Astrocyte (in vitro differentiated cells and primary cell): ENCODE data around the gene SMAP1. TPM values are rescaled to one million over a fixed set of nuclear protein-coding genes. Genes with fewer than 3 reads are reported as not detected.
A peak's percentile ranks its signal among the peaks of the same experiment; 100 is the strongest.

ENCODE experiments used
- DNase-seq: peaks from one replicate; pipeline ENCODE4 v3.0.0-alpha.2; 2010; ENCODE audit warnings: low read depth
- FAIRE-seq: peaks from 2 replicates; lab custom pipeline; 2011; peaks lifted over from hg19 to GRCh38; lab: Jason Lieb, UNC
- H2AFZ ChIP-seq: 2 replicates; pipeline ENCODE4 v1.6.0; 2012; ENCODE audit warnings: low read depth, low read length, inconsistent platforms
- H3K27ac ChIP-seq: 2 replicates; pipeline ENCODE4 v1.5.1; 2011; ENCODE audit warnings: low read depth, low read length, inconsistent platforms
- H3K27me3 ChIP-seq: 2 replicates; pipeline ENCODE4 v1.6.0; 2011; ENCODE audit warnings: low read length, inconsistent platforms; ENCODE audit not compliant: insufficient read depth
- H3K36me3 ChIP-seq: 2 replicates; pipeline ENCODE4 v1.5.1; 2011; ENCODE audit warnings: low read length, inconsistent platforms; ENCODE audit not compliant: insufficient read depth
- H3K4me1 ChIP-seq: 2 replicates; pipeline ENCODE4 v1.5.1; 2011; ENCODE audit warnings: low read length, inconsistent platforms; ENCODE audit not compliant: insufficient read depth
- H3K4me2 ChIP-seq: 2 replicates; pipeline ENCODE4 v1.6.0; 2012; ENCODE audit warnings: low read length, inconsistent platforms
- H3K4me3 ChIP-seq: 2 replicates; pipeline ENCODE4 v1.5.1; 2011; ENCODE audit warnings: low read depth, mild to moderate bottlenecking, low read length, inconsistent platforms; ENCODE audit not compliant: insufficient read depth
- H3K79me2 ChIP-seq: 2 replicates; pipeline ENCODE4 v1.6.0; 2012; ENCODE audit warnings: mild to moderate bottlenecking, low read length, inconsistent platforms; ENCODE audit not compliant: insufficient read depth
- H3K9ac ChIP-seq: 2 replicates; pipeline ENCODE4 v1.6.0; 2012; ENCODE audit warnings: mild to moderate bottlenecking, low read length, inconsistent platforms
- H3K9me3 ChIP-seq: 2 replicates; pipeline ENCODE4 v1.5.1; 2012; ENCODE audit warnings: low read depth, mild to moderate bottlenecking, low read length, inconsistent platforms; ENCODE audit not compliant: insufficient read depth
- H4K20me1 ChIP-seq: 2 replicates; pipeline ENCODE4 v1.6.0; 2012; ENCODE audit warnings: low read length, inconsistent platforms; ENCODE audit not compliant: insufficient read depth
- H3K27ac Mint-ChIP-seq: one replicate; pipeline ENCODE4 v1.8.0; 2021; ENCODE audit warnings: mild to moderate bottlenecking, mixed read lengths; ENCODE audit not compliant: unreplicated experiment
- H3K27me3 Mint-ChIP-seq: one replicate; pipeline ENCODE4 v1.8.0; 2021; ENCODE audit warnings: low read depth, mixed read lengths; ENCODE audit not compliant: unreplicated experiment
- H3K36me3 Mint-ChIP-seq: one replicate; pipeline ENCODE4 v1.8.0; 2021; ENCODE audit warnings: low read depth, mixed read lengths; ENCODE audit not compliant: unreplicated experiment
- H3K4me1 Mint-ChIP-seq: one replicate; pipeline ENCODE4 v1.8.0; 2021; ENCODE audit warnings: low read depth, mixed read lengths; ENCODE audit not compliant: unreplicated experiment
- H3K4me3 Mint-ChIP-seq: one replicate; pipeline ENCODE4 v1.8.0; 2021; ENCODE audit warnings: mild to moderate bottlenecking, moderate library complexity, mixed read lengths; ENCODE audit not compliant: unreplicated experiment
- H3K9me3 Mint-ChIP-seq: one replicate; pipeline ENCODE4 v1.8.0; 2021; ENCODE audit warnings: mild to moderate bottlenecking, mixed read lengths; ENCODE audit not compliant: unreplicated experiment
- EZH2 ChIP-seq: IDR thresholded peaks from 2 replicates; pipeline ENCODE4 v1.6.1; 2012; ENCODE audit warnings: mild to moderate bottlenecking, low read length, inconsistent platforms; ENCODE audit not compliant: insufficient read depth
- total RNA-seq: library from RNA; stranded (reverse); gene quantifications from 2 replicates; pipeline ENCODE4 v1.2.1, GENCODE V29; 2021
- TF ChIP-seq, protein P1 (sequence below): IDR thresholded peaks from 2 replicates; pipeline ENCODE4 v1.5.1; 2011; ENCODE audit warnings: low read depth, mild to moderate bottlenecking, inconsistent platforms, low read length, moderate library complexity; ENCODE audit not compliant: insufficient read depth

SMAP1 gene
- total RNA-seq, 1 donor from 2014 or later: 27.3 TPM

DNA sequence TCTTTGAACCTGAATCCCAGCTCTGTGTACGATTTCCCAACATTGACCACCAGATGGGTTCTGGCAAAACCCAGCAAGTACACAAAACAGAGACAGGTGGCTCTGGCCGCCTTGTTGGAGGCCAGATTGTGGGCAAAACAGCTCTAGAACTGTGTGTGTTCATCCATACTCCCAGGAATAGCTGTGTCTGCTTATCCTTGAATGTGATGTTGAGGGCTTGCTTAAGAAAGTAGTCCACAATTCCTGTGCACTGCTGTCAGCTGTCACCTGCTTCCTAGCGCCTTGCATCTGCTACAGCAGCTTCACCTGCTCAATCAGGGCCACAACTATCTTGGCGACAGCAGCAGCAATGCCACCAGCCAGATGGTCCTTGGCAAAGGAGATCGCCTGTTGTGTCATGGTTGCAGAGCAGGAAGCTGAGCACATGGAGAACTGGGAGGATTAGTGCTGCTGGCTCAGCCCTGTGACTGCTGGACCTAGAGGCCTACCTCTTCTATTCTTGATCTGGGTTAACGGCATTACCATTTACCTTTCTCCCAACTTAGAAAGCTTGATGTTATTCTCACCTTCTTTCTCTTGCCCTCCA is 3.7 kb upstream of the SMAP1 start:
- Mint-ChIP-seq H3K27me3 (peaks cover 5% of the 10 kb centered on the region), H3K4me3 (no peak overlapping the region), H3K36me3 (no peaks in the 10 kb centered on the region), H3K4me1 (peaks cover 6% of the 10 kb centered on the region), H3K9me3 (peaks cover 1% of the 10 kb centered on the region), H3K27ac (no peak overlapping the region)
- Histone ChIP-seq H3K9ac (no peak overlapping the region), H3K9me3 (no peaks in the 10 kb centered on the region), H3K79me2 (peaks cover 9% of the 10 kb centered on the region), H3K27ac (no peak overlapping the region), H4K20me1 (no peaks in the 10 kb centered on the region), H2AFZ (no peak overlapping the region), H3K4me2 (no peak overlapping the region), H3K36me3 (no peaks in the 10 kb centered on the region), H3K4me3 (no peak overlapping the region), H3K27me3 (peaks cover 6% of the 10 kb centered on the region), H3K4me1 (peaks cover 3% of the 10 kb centered on the region)
- FAIRE-seq (no peak), DNase-seq (no peak)
- no peak for TF ChIP-seq EZH2
- TF ChIP-seq, protein P1, sequence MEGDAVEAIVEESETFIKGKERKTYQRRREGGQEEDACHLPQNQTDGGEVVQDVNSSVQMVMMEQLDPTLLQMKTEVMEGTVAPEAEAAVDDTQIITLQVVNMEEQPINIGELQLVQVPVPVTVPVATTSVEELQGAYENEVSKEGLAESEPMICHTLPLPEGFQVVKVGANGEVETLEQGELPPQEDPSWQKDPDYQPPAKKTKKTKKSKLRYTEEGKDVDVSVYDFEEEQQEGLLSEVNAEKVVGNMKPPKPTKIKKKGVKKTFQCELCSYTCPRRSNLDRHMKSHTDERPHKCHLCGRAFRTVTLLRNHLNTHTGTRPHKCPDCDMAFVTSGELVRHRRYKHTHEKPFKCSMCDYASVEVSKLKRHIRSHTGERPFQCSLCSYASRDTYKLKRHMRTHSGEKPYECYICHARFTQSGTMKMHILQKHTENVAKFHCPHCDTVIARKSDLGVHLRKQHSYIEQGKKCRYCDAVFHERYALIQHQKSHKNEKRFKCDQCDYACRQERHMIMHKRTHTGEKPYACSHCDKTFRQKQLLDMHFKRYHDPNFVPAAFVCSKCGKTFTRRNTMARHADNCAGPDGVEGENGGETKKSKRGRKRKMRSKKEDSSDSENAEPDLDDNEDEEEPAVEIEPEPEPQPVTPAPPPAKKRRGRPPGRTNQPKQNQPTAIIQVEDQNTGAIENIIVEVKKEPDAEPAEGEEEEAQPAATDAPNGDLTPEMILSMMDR: no peak

DNA sequence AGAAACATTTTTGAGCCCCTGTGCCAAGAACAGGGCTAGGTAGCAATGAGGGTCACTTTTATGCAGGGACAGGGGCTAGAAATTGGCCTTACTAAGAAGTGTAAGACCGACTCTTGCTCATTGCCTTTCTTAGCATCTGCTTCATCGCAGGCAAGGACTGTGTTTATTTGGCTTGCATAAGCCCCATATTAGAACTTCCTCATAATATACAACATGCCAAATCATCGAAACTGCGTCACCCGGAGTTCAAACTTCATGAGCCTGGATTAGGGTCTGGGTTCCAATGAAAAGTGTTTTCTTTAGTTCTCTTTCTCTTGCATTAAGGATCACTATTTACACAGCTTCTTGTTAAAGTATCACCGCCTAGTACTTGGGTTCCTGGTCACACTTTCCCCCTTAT is 977 bp upstream of the SMAP1 start:
- peak overlapping the region; percentile 77 for H3K27ac Mint-ChIP-seq
- H3K4me1 Mint-ChIP-seq: peaks cover 15% of the 10 kb centered on the region
- Histone ChIP-seq H3K79me2 (peaks cover 30% of the 10 kb centered on the region), H4K20me1 (peaks cover 19% of the 10 kb centered on the region), H3K4me2 (no peak overlapping the region), H3K27me3 (peaks cover 3% of the 10 kb centered on the region), H3K36me3 (no peaks in the 10 kb centered on the region), H3K4me1 (peaks cover 3% of the 10 kb centered on the region), H3K27ac (no peak overlapping the region), H3K9me3 (no peaks in the 10 kb centered on the region), H2AFZ (peak overlapping the region; percentile 98), H3K9ac (no peak overlapping the region), H3K4me3 (no peak overlapping the region)
- peak overlapping the region; percentile 83 for H3K4me3 Mint-ChIP-seq
- DNase-seq: no peak
- FAIRE-seq: no peak
- no peak for TF ChIP-seq EZH2
- no peaks in the 10 kb centered on the region for H3K36me3 Mint-ChIP-seq
- peaks cover 4% of the 10 kb centered on the region for H3K27me3 Mint-ChIP-seq
- peaks cover 1% of the 10 kb centered on the region for H3K9me3 Mint-ChIP-seq

- Histone ChIP-seq H3K9me3 (no peaks in the 10 kb centered on the region), H2AFZ (peak overlapping the region; percentile 98), H3K36me3 (no peaks in the 10 kb centered on the region), H3K4me2 (peak overlapping the region; percentile 90), H3K4me3 (peak overlapping the region; percentile 85), H4K20me1 (peaks cover 25% of the 10 kb centered on the region), H3K27me3 (peaks cover 3% of the 10 kb centered on the region), H3K79me2 (peaks cover 36% of the 10 kb centered on the region), H3K27ac (peak overlapping the region; percentile 36), H3K4me1 (peaks cover 3% of the 10 kb centered on the region), H3K9ac (peak overlapping the region; percentile 87)
- Mint-ChIP-seq H3K4me3 (peak overlapping the region; percentile 83), H3K4me1 (peaks cover 15% of the 10 kb centered on the region), H3K9me3 (no peaks in the 10 kb centered on the region), H3K36me3 (no peaks in the 10 kb centered on the region), H3K27me3 (no peaks in the 10 kb centered on the region), H3K27ac (peak overlapping the region; percentile 77)
- DNase-seq: no peak
- FAIRE-seq: no peak
- TF ChIP-seq, protein P1: no peak
- TF ChIP-seq EZH2: no peak
Measured at GRCh38 chr6:70667256-70667710, 400 bp upstream of the SMAP1 start.
